DLD1 (cell line): ENCODE data around the gene BIRC7.
"Not testable (repeated sequence)": the region's sequence is repeated elsewhere in the genome, so short reads cannot be mapped to it uniquely, and the experiment has no call there.

Experiments
- in situ Hi-C: cut with HindIII; loops from 2 replicates; pipeline ENCODE4 v1.10.0; 2017; ENCODE audit warnings: low sequenced_read_pairs

The BIRC7 gene

GRCh38 chr20:63244468-63244867, 8.8 kb downstream of the BIRC7 start:
- in situ Hi-C loops: no loop called here

- in situ Hi-C loops: no loop called here
Observed at GRCh38 chr20:63246490-63247288, 11.0 kb downstream of the BIRC7 start.

GRCh38 chr20:63247671-63248228, 12.0 kb downstream of the BIRC7 start:
- in situ Hi-C loops: no loop called here

- in situ Hi-C loops: no loop called here
Observed at GRCh38 chr20:63248835-63249591, 13.3 kb downstream of the BIRC7 start.

GRCh38 chr20:63249891-63250290, 14.2 kb downstream of the BIRC7 start:
- in situ Hi-C loops: no loop called here

GRCh38 chr20:63251350-63251749, 15.6 kb downstream of the BIRC7 start:
- in situ Hi-C loops: not testable (repeated sequence)

GRCh38 chr20:63252284-63252711, 16.6 kb downstream of the BIRC7 start:
- in situ Hi-C loops: no loop called here

- in situ Hi-C loops: no loop called here
Observed at GRCh38 chr20:63253065-63253437, 17.3 kb downstream of the BIRC7 start.

GRCh38 chr20:63253438-63254231, 17.9 kb downstream of the BIRC7 start:
- in situ Hi-C loops: no loop called here

GRCh38 chr20:63254232-63254605, 18.5 kb downstream of the BIRC7 start, which contains the start of gene NKAIN4:
Gene NKAIN4, minus strand, starts transcription at chr20:63254463. Its CDS starts 13 bp downstream, at chr20:63254450.
- in situ Hi-C loops: no loop called here

- in situ Hi-C loops: no loop called here
Observed at GRCh38 chr20:63254606-63255384, 19.1 kb downstream of the BIRC7 start.

GRCh38 chr20:63255931-63256704, 20.4 kb downstream of the BIRC7 start:
- in situ Hi-C loops: no loop called here

GRCh38 chr20:63256954-63257353, 21.2 kb downstream of the BIRC7 start:
- in situ Hi-C loops: no loop called here

GRCh38 chr20:63257629-63258028, 21.9 kb downstream of the BIRC7 start:
- in situ Hi-C loops: no loop called here

GRCh38 chr20:63258781-63259180, 23.1 kb downstream of the BIRC7 start:
- in situ Hi-C loops: no loop called here

GRCh38 chr20:63259734-63260460, 24.2 kb downstream of the BIRC7 start:
- in situ Hi-C loops: no loop called here

GRCh38 chr20:63260521-63260920, 24.8 kb downstream of the BIRC7 start:
- in situ Hi-C loops: no loop called here

GRCh38 chr20:63261060-63261794, 25.5 kb downstream of the BIRC7 start:
- in situ Hi-C loops: no loop called here
